Endodermal cell (in vitro differentiated cells): ENCODE measurements around the gene SRCAP. TPM values are rescaled to one million over a fixed set of nuclear protein-coding genes. Genes with fewer than 3 reads are reported as not detected.

Experiments used
- DNase-seq: peaks from one replicate; pipeline ENCODE4 v3.0.0-alpha.2; 2017
- H3K27ac ChIP-seq: 2 replicates; pipeline ENCODE4 v1.5.1; 2013; ENCODE audit warnings: mild to moderate bottlenecking, low read depth, low read length, moderate library complexity
- H3K27me3 ChIP-seq: 2 replicates; pipeline ENCODE4 v1.6.1; 2013; ENCODE audit warnings: mild to moderate bottlenecking, low read length, moderate library complexity; ENCODE audit not compliant: insufficient read depth, control insufficient read depth, poor library complexity, severe bottlenecking
- H3K36me3 ChIP-seq: 2 replicates; pipeline ENCODE4 v1.7.0; 2013; ENCODE audit warnings: mild to moderate bottlenecking, low read length, moderate library complexity; ENCODE audit not compliant: control insufficient read depth, insufficient read depth
- H3K4me1 ChIP-seq: one replicate; pipeline ENCODE4 v1.7.0; 2013; ENCODE audit warnings: low read length; ENCODE audit not compliant: control insufficient read depth, insufficient read depth
- H3K4me3 ChIP-seq: 2 replicates; pipeline ENCODE4 v1.5.1; 2013; ENCODE audit warnings: mild to moderate bottlenecking, low read length, moderate library complexity
- H3K9ac ChIP-seq: 2 replicates; pipeline ENCODE4 v1.6.1; 2013; ENCODE audit warnings: mild to moderate bottlenecking, low read length, moderate library complexity; ENCODE audit not compliant: poor library complexity, severe bottlenecking; ENCODE audit errors: extremely low read depth
- H3K9me3 ChIP-seq: 2 replicates; pipeline ENCODE4 v1.6.1; 2013; ENCODE audit warnings: mild to moderate bottlenecking, low read length, moderate library complexity; ENCODE audit not compliant: control insufficient read depth
- H3K27ac Mint-ChIP-seq: 2 replicates; pipeline ENCODE4 v1.8.0; 2020; ENCODE audit warnings: mixed read lengths
- H3K27me3 Mint-ChIP-seq: 2 replicates; pipeline ENCODE4 v1.8.0; 2021; ENCODE audit warnings: mild to moderate bottlenecking, mixed read lengths; ENCODE audit not compliant: insufficient read depth
- H3K36me3 Mint-ChIP-seq: 2 replicates; pipeline ENCODE4 v1.8.0; 2020; ENCODE audit warnings: low read depth, mixed read lengths
- H3K4me1 Mint-ChIP-seq: 2 replicates; pipeline ENCODE4 v1.8.0; 2020; ENCODE audit warnings: mixed read lengths
- H3K4me3 Mint-ChIP-seq: 2 replicates; pipeline ENCODE4 v1.8.0; 2020; ENCODE audit warnings: mild to moderate bottlenecking, moderate library complexity, mixed read lengths
- H3K9me3 Mint-ChIP-seq: 2 replicates; pipeline ENCODE4 v1.8.0; 2020; ENCODE audit warnings: mild to moderate bottlenecking, mixed read lengths
- CTCF ChIP-seq: fragments of 200-600 bp; sonication (generic); conservative IDR thresholded peaks from 2 replicates; pipeline ENCODE4 v1.5.0; 2021; ENCODE audit warnings: antibody characterized with exemption, mild to moderate bottlenecking
- WGBS, 2 experiments: methylation state at CpG; one replicate each; pipeline versions ENCODE4 v1.1.5 to v1.1.7; 2013; ENCODE audit warnings: missing lambda C conversion rate in 2 of 2, mixed read lengths in 1 of 2; ENCODE audit not compliant: insufficient coverage in 1 of 2, insufficient read length in 1 of 2; 5-methylcytosine and 5-hydroxymethylcytosine counted together
- total RNA-seq, 2 donors: library from RNA; stranded (reverse); fragmentation: NEBNext Ultra II Directional in 1 of 2; extraction: Animal tissue kit (Norgen Biotek cat#: 25700) in 1 of 2; gene quantifications; 2 replicates in 1 of 2; 3 replicates in 1 of 2; pipeline ENCODE4 v1.2.1, GENCODE V29; 2021

The SRCAP gene
- total RNA-seq, 2 donors from 2014 or later, result 57.7 to 66.9 TPM

DNA sequence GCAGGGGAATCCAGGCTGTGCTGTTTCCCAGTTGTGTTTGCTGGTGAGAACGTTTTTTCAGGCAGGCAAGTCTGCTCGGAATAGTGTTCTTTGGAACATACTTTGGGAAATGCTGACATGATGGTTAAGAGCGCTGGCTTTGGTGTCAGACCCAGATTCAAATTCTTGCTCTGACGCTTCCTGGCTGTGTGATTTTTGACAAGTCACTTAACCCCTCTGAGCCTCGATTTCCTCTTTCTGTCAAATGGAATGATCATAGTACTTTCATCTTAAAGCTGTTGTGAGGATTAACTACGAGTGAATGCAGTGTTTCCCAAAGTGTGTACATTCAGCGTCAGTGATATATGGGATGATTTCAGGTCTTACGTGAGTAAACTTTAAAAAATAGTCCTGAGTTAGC lies 35.9 kb upstream of the SRCAP start:
- 96 to 98% methylated on average over 8 of the region's 8 CpGs for WGBS, 2 experiments
- Histone ChIP-seq H3K27me3 (no peaks in the 10 kb centered on the region), H3K9ac (no peak overlapping the region), H3K36me3 (peaks cover 64% of the 10 kb centered on the region), H3K4me3 (no peak overlapping the region), H3K27ac (no peak overlapping the region), H3K4me1 (peaks cover 6% of the 10 kb centered on the region), H3K9me3 (no peaks in the 10 kb centered on the region)
- H3K4me1 Mint-ChIP-seq, result peaks cover 8% of the 10 kb centered on the region
- no peak for TF ChIP-seq CTCF
- DNase-seq, result no peak
- H3K9me3 Mint-ChIP-seq, result no peaks in the 10 kb centered on the region
- H3K27ac Mint-ChIP-seq, result no peak overlapping the region
- H3K36me3 Mint-ChIP-seq, result peaks cover 64% of the 10 kb centered on the region
- peaks cover 55% of the 10 kb centered on the region for H3K27me3 Mint-ChIP-seq
- H3K4me3 Mint-ChIP-seq, result no peak overlapping the region

DNA sequence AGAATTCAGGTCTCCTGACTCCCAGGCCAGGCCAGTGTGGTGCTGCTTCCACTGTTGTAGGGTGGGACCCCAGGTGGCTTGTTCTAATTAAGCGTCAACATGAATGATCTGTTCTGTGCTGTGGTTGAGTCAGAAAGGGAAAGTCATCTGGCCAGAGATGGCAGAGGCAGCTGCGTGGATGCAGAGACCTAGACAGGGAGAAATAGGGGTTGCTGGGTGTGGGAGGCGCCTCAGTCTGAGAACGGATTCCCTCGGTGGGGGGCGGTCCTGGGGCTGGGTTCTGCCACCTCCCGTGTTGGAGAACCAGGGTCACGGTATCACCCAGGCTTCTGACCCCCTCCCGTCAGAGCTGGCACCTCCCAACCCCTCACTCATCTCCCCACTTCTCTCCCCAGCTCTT lies 35.2 kb upstream of the SRCAP start:
- peaks cover 6% of the 10 kb centered on the region for H3K4me1 ChIP-seq
- Mint-ChIP-seq H3K27ac (no peak overlapping the region), H3K4me3 (no peak overlapping the region), H3K36me3 (peaks cover 67% of the 10 kb centered on the region), H3K9me3 (no peaks in the 10 kb centered on the region), H3K27me3 (peaks cover 58% of the 10 kb centered on the region), H3K4me1 (peaks cover 8% of the 10 kb centered on the region)
- no peak for DNase-seq
- peaks cover 64% of the 10 kb centered on the region for H3K36me3 ChIP-seq
- H3K9me3 ChIP-seq, result no peaks in the 10 kb centered on the region
- H3K27ac ChIP-seq, result peak overlapping the region; percentile 60
- H3K4me3 ChIP-seq, result no peak overlapping the region
- no peak overlapping the region for H3K9ac ChIP-seq
- H3K27me3 ChIP-seq, result no peaks in the 10 kb centered on the region
- no peak for TF ChIP-seq CTCF
- 96 to 100% methylated on average over 3 to 9 of the region's 9 CpGs for WGBS, 2 experiments

GRCh38 chr16:30664616-30665109 lies 34.3 kb upstream of the SRCAP start:
- no peak for TF ChIP-seq CTCF
- no peak for DNase-seq
- Histone ChIP-seq H3K4me1 (peaks cover 6% of the 10 kb centered on the region), H3K36me3 (peaks cover 66% of the 10 kb centered on the region), H3K4me3 (no peak overlapping the region), H3K27ac (no peak overlapping the region), H3K9ac (no peak overlapping the region), H3K27me3 (no peaks in the 10 kb centered on the region), H3K9me3 (no peaks in the 10 kb centered on the region)
- H3K9me3 Mint-ChIP-seq, result no peaks in the 10 kb centered on the region
- peaks cover 8% of the 10 kb centered on the region for H3K4me1 Mint-ChIP-seq
- peaks cover 63% of the 10 kb centered on the region for H3K27me3 Mint-ChIP-seq
- H3K36me3 Mint-ChIP-seq, result peaks cover 69% of the 10 kb centered on the region
- no peak overlapping the region for H3K4me3 Mint-ChIP-seq
- no peak overlapping the region for H3K27ac Mint-ChIP-seq
- WGBS, 2 experiments, result 95% methylated on average over 5 to 14 of the region's 15 CpGs
